NCI-H187 treated with DMSO at 0.1 percent for 48 hours (cell line): Measurements from ENCODE around the gene MYCBP2.

Source experiments
- DNase-seq: peaks from one replicate; lab custom pipeline; 2025; lab: John Stamatoyannopoulos, UW

Gene MYCBP2

GRCh38 chr13:77093735-77094134 lies 233.2 kb downstream of the MYCBP2 start:
- no peak for DNase-seq

GRCh38 chr13:77084755-77085154 lies 242.1 kb downstream of the MYCBP2 start:
- DNase-seq = no peak

- no peak for DNase-seq
Observed at GRCh38 chr13:77079902-77080413, 246.9 kb downstream of the MYCBP2 start.

GRCh38 chr13:77067519-77067918 lies 259.4 kb downstream of the MYCBP2 start:
- DNase-seq = no peak

GRCh38 chr13:77065461-77066147 lies 261.3 kb downstream of the MYCBP2 start:
- no peak for DNase-seq

- no peak for DNase-seq
Observed at GRCh38 chr13:77062097-77062496, 264.8 kb downstream of the MYCBP2 start.

GRCh38 chr13:77061362-77061761 lies 265.5 kb downstream of the MYCBP2 start:
- DNase-seq = no peak

- DNase-seq = no peak
Observed at GRCh38 chr13:77056886-77057285, 270.0 kb downstream of the MYCBP2 start.

- DNase-seq = no peak
Observed at GRCh38 chr13:77056382-77056781, 270.5 kb downstream of the MYCBP2 start.

GRCh38 chr13:77055158-77055557 lies 271.7 kb downstream of the MYCBP2 start:
- DNase-seq = no peak

GRCh38 chr13:77053192-77053591 lies 273.7 kb downstream of the MYCBP2 start:
- no peak for DNase-seq

GRCh38 chr13:77048681-77049080 lies 278.2 kb downstream of the MYCBP2 start:
- no peak for DNase-seq

- no peak for DNase-seq
Observed at GRCh38 chr13:77047649-77048343, 279.1 kb downstream of the MYCBP2 start.

- no peak for DNase-seq
Observed at GRCh38 chr13:77042566-77043177, 284.2 kb downstream of the MYCBP2 start.

- DNase-seq = no peak
Observed at GRCh38 chr13:77040835-77041234, 286.1 kb downstream of the MYCBP2 start.

- no peak for DNase-seq
Observed at GRCh38 chr13:77040076-77040475, 286.8 kb downstream of the MYCBP2 start.

GRCh38 chr13:77038907-77039480 lies 287.9 kb downstream of the MYCBP2 start:
- DNase-seq = no peak

- no peak for DNase-seq
Observed at GRCh38 chr13:77036279-77036678, 290.6 kb downstream of the MYCBP2 start.

GRCh38 chr13:77034881-77035280 lies 292.0 kb downstream of the MYCBP2 start:
- DNase-seq = no peak

- DNase-seq = no peak
Observed at GRCh38 chr13:77033717-77034302, 293.1 kb downstream of the MYCBP2 start.

- DNase-seq = no peak
Observed at GRCh38 chr13:77031656-77032243, 295.1 kb downstream of the MYCBP2 start.

GRCh38 chr13:77029436-77029835 lies 297.5 kb downstream of the MYCBP2 start:
- no peak for DNase-seq
